Lower leg skin (tissue), 4 donors: Measurements from ENCODE around the gene MYCL. TPM values are rescaled to one million over a fixed set of nuclear protein-coding genes. Genes with fewer than 3 reads are reported as not detected.
A peak's percentile ranks its signal among the peaks of the same experiment; 100 is the strongest.

Source experiments
- DNase-seq, 2 donors: peaks; one replicate each; pipeline ENCODE4 v3.0.0-alpha.2; 2019; ENCODE audit warnings: low spot score in 2 of 2
- H3K4me3 ChIP-seq: fragments of 200-600 bp; sonication (generic); 2 replicates; pipeline ENCODE4 v1.5.1; 2017; ENCODE audit warnings: mild to moderate bottlenecking, low read depth; ENCODE audit not compliant: poor library complexity, severe bottlenecking
- CTCF ChIP-seq, 3 donors: fragments of 450-650 bp; IDR thresholded peaks; one replicate each; pipeline ENCODE4 v1.5.1; 2016; ENCODE audit warnings: antibody characterized with exemption in 3 of 3, mild to moderate bottlenecking in 3 of 3, moderate library complexity in 2 of 3
- POLR2A ChIP-seq, 2 donors: fragments of 450-650 bp; IDR thresholded peaks; one replicate each; pipeline ENCODE4 v1.6.1; 2016 to 2017; ENCODE audit warnings: antibody characterized with exemption in 2 of 2, mild to moderate bottlenecking in 1 of 2, moderate library complexity in 1 of 2
- WGBS, 2 donors: methylation state at CpG; one replicate each; pipeline ENCODE4 v1.1.5; 2018; 5-methylcytosine and 5-hydroxymethylcytosine counted together
- intact Hi-C: fragments of 100-400 bp; cut with DNase I; formaldehyde crosslinking; loops from one replicate; pipeline ENCODE4 v1.15.0; 2023; ENCODE audit warnings: low total_unique reads
- total RNA-seq, 4 donors: library from RNA; depleted of rRNA; stranded (reverse); fragments of >200 nt; gene quantifications; one replicate each; pipeline ENCODE4 v1.1.0, GENCODE V29; 2016

Gene MYCL
- total RNA-seq, 4 donors from 2014 or later = 66.9 to 178 (median 123) TPM

DNA sequence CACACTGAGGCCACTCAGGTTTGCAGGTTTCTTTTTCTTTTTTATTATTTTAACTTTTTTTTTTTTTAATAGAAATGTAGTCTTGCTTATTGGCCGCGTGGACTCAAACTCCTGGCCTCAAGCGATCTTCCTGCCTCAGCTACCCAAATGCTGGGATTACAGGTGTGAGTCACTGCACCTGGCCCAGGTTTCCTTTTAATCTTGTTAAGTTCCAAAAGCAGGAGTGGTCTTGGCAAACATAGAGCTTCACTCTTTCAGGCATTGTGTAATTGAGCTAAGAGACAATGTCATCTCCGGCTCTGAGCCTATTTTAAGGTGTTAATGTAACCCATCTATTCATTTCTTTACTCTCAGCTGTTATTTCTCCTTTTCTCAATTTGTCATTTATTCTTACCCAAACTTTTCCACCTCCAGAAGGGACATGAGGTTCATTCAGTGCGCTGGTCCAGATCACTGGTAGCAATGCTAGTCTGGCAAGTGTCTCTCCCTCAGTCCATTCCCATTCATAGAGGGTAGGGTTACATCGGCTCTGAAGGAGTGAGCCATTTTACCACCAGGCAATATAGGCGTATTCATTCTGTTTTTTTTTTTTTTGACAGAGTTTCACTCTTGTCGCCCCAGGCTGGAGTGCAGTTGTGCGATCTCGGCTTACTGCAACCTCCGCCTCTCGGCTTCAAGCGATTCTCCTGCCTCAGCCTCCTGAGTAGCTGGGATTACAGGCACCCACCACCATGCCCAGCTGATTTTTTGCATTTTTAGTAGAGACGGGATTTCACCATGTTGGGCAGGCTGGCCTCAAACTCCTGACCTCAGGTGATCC is 42.0 kb upstream of the MYCL start:
- H3K4me3 ChIP-seq = no peak overlapping the region
- no peak for TF ChIP-seq CTCF (IDR thresholded peaks at IDR 0.05)
- no peak for TF ChIP-seq POLR2A (IDR thresholded peaks at IDR 0.05)
- WGBS, 2 donors = 53 to 61% methylated on average over 14 of the region's 14 CpGs
- no peak for DNase-seq
- intact Hi-C loops = no loop called here

DNA sequence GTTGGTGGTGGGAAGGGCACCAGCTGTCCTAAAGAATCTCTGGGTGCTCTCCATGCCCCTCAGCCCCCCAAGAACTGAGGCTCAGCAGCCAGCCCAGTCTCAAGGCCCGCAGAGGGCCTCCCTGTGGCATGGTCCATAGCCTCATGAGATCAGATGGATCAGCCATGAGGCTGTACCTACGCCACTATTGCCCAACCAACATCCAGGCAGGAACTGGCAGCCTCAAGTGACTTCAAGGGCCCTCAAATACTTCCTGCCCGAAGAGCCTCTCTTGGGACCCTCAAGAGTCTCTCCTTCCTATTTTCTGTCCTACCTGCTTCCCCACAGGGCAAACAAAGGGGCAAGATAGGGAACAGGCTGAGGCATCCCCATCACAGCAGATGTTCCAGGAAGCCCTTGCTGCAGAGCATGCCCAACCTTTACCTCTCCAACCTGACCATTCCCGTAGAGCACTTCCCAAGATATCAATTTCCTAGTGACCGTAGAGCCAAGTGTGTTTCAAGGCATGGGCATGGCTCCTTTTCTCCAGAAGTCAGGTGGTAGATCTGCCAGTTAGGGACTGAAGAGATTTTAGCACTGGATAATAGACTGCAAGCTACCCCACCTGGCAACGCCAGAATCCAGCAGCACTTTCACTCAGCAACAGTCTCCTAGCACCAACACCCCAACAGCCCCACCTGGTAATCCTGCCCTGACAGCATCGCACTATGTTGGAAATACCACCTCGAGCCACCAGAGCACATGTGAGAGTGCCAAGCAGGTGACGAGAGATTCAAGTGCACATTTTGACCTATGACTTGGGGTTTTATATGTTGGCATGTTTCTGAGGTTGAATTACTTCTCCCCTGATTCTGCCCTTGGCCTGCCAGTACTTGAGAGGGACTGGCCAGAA is 39.5 kb upstream of the MYCL start:
- DNase-seq = peak in 1 of 2 donors; percentile 38
- TF ChIP-seq CTCF (IDR thresholded peaks at IDR 0.05) = no peak
- TF ChIP-seq POLR2A (IDR thresholded peaks at IDR 0.05) = no peak
- WGBS, 2 donors = 59 to 63% methylated on average over 9 of the region's 9 CpGs

DNA sequence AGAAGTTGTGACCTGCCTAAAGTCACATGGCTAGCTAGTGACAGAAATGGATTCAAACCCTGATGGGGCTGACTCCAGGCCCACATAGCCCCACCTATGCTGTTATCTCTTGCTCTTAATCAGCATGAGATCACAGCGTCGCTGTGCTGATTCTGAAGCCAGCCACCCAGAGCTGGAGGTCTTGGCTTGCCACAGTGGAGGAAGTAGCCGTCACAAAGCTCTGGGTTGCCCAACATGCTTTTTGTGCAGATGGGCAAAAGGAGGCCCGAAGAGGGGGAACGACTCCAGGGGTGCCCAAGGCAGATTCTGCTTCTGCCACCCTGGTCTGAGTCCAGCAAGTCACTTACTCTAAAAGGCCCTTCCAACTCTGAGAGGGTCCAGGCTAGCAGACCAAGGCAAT is 38.5 kb upstream of the MYCL start:
- intact Hi-C loops = no loop called here
- 40 to 50% methylated on average over 5 of the region's 5 CpGs for WGBS, 2 donors
- H3K4me3 ChIP-seq = no peak overlapping the region
- TF ChIP-seq POLR2A (IDR thresholded peaks at IDR 0.05) (no peak), CTCF (IDR thresholded peaks at IDR 0.05) (no peak)
- DNase-seq = peak in 1 of 2 donors; percentile 27

More for the DNA sequence above, 39.5 kb upstream of the MYCL start:
- H3K4me3 ChIP-seq = no peak overlapping the region
- intact Hi-C loops = no loop called here

DNA sequence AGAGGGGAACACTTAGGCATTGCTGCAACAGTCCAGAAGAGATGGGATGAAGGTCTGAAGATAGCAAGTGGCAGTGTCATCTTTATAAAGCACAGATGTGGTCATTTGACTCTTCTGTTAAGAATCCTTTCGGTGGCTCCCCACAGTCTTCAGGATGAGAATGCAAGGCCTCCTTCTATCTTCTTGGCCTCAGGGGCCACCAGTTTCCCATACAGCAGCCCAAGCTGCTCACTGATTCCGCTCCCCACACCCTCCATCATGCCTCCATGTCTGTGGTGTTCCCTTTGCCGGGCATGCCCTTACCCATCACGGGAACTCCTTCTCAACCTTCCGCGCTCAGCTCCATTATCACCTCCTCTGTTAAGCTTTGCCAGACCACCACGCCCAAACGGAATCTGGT is 37.1 kb upstream of the MYCL start:
- DNase-seq = peak in 1 of 2 donors; percentile 44
- no peak overlapping the region for H3K4me3 ChIP-seq
- WGBS, 2 donors = 53 to 69% methylated on average over 8 of the region's 8 CpGs
- intact Hi-C loops = no loop called here
- TF ChIP-seq CTCF (IDR thresholded peaks at IDR 0.05) = no peak
- no peak for TF ChIP-seq POLR2A (IDR thresholded peaks at IDR 0.05)

DNA sequence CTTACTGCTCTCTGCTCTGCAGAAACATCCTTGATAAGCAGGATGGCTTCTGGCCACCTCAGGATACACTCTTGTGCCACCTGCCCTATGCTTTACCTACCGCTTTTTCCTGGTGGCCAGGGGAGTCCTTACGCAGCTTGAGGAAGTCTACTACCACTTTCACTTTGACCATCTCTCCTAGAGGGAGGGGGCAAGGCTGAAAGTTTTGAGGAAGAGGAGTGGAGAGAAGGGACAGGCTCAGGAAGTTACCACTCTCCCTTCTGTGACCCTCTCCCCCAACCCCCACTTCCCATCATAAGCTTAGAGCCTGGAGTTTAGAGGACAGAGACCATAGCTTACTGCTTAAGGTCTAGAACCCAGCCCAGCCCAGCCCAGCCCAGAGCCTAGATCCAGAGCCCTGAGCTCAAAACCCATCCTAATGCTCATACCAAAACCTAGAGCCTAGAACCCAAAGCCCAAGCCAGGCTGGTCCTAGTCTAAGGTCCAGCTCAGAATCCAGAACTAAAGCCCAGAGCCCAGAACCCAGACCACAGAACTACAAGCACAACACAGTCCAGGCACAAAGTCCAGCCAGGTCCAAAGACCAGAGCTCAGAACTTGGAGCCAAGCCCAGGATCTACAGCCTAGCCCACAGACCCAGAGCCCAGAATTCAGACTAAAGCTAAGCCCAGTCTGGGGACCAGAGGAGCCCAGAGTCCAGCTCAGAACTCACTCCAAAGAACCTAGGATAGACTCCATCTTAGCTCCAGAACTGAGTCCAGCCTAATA is 35.2 kb upstream of the MYCL start:
- DNase-seq = no peak
- H3K4me3 ChIP-seq = no peak overlapping the region
- WGBS, 2 donors = 50 to 74% methylated on average over 2 of the region's 2 CpGs
- TF ChIP-seq POLR2A (IDR thresholded peaks at IDR 0.05) (no peak), CTCF (IDR thresholded peaks at IDR 0.05) (no peak)
- intact Hi-C loops = no loop called here
